Body of pancreas (tissue), 4 donors: ENCODE data around the gene MGRN1.

ENCODE experiments used
- POLR2A ChIP-seq, 3 donors: fragments of 450-650 bp; IDR thresholded peaks; one replicate each; pipeline ENCODE4 v1.6.1; 2016; ENCODE audit warnings: antibody characterized with exemption in 3 of 3, mild to moderate bottlenecking in 2 of 3
- TF ChIP-seq, protein P1 (sequence below), 7 experiments: fragments of 450-650 bp in 4 of 7; fragments of 200-600 bp in 3 of 7; sonication (generic) in 3 of 7; IDR thresholded peaks; one replicate each; pipeline ENCODE4 v1.5.1; 2016 to 2019; ENCODE audit warnings: antibody characterized with exemption in 7 of 7

DNA sequence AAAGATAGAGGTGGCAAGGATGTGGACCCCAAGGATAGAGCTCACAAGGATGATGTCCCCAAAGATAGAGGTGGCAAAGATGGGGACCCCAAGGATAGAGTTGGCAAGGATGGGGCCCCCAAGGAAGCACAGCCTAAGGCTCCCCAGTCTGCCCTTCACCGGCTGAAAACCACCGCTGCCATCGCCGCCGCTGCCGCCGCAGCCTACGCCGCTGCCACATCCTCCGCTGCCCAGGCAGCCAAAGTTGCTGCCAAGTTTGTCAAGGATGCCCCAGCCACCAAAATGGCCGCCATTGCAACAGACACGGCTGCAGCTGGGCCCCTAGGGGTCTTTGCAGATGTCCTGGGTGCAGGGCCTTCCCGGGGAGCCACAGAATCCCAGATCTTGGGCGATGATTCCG is 48.6 kb upstream of the MGRN1 start:
- TF ChIP-seq, protein P1, sequence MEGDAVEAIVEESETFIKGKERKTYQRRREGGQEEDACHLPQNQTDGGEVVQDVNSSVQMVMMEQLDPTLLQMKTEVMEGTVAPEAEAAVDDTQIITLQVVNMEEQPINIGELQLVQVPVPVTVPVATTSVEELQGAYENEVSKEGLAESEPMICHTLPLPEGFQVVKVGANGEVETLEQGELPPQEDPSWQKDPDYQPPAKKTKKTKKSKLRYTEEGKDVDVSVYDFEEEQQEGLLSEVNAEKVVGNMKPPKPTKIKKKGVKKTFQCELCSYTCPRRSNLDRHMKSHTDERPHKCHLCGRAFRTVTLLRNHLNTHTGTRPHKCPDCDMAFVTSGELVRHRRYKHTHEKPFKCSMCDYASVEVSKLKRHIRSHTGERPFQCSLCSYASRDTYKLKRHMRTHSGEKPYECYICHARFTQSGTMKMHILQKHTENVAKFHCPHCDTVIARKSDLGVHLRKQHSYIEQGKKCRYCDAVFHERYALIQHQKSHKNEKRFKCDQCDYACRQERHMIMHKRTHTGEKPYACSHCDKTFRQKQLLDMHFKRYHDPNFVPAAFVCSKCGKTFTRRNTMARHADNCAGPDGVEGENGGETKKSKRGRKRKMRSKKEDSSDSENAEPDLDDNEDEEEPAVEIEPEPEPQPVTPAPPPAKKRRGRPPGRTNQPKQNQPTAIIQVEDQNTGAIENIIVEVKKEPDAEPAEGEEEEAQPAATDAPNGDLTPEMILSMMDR (IDR thresholded peaks at IDR 0.05): no peak
- no peak for TF ChIP-seq POLR2A (IDR thresholded peaks at IDR 0.05)
